GM19395 (cell line): ENCODE results near the gene KIRREL3.

ENCODE experiments used
- ATAC-seq: cut with Tn5 transposase; IDR thresholded peaks from one replicate; pipeline ENCODE4 v1.9.1; 2021; ENCODE audit warnings: mild to moderate bottlenecking, moderate library complexity; ENCODE audit not compliant: unreplicated experiment

Gene KIRREL3

DNA sequence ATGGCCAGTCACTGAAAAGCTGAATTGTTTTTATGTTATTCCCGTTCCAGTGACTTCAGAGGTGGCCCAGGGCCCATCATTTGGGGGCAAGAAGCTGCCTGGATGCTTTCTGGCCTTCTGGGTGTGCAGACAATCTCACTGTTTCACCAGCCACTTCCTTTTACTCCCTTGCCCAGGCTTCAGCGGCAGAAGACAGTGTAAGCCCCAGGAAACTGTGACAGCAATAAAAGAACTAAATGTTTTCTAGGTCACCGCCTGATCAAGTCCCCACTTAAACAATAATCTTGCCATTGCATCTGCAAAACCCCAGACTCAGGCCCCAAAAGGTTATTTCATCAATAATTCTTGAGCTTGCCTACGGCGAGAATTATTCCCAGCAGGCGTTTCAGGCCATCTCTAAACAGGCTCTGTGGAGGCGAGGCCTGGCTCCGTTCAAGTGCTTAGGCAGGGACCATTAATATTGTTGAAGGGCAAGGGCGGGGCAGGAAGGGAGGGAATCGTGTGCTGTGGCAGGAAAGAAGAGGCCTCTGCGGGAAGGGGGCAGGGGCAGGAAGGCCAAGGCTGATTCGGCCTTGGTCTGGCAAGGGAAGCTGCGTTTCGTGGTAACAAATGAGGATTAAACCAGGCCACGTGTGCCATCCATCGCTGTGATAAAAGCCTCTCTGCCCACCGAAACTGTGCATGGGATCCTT, 252.3 kb downstream of the KIRREL3 start:
- no peak for ATAC-seq

DNA sequence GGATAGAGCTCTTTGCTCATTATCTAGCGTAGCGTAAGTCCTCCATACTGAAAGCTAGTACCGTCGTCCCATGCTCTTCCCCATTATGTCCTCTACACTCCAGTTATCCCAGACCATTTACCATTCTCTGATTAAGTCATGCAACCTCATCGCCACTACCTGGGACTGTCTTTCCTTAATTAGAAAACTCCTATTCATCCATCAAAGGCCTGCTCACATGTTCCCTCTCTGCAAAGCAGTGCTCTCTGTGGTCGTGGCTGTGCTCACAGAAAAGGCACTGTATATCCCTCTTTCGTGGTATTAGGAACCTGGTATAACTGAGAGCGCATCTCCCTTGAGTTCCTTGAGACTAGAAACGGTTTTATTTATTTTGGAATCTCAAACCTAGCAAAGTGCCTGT, 253.3 kb downstream of the KIRREL3 start:
- ATAC-seq = no peak

DNA sequence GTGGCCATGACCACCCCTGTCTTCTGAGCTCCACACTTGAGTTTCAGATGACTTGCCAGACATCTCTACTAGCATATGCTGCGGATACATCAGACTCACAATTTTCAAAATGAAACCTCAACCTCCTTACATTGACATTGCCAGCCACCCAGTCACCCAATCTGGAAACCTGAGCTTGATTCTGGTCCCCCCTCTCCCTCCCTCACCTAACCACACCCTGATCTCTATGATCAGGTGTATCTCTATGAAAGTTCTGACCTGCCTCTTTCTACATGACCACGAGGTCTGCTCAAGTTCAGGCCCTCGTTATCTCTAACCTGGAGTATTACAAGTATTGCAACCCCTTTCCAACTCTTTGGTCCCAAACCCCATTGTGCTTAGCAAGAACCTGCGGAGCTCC, 254.1 kb downstream of the KIRREL3 start:
- ATAC-seq = no peak

DNA sequence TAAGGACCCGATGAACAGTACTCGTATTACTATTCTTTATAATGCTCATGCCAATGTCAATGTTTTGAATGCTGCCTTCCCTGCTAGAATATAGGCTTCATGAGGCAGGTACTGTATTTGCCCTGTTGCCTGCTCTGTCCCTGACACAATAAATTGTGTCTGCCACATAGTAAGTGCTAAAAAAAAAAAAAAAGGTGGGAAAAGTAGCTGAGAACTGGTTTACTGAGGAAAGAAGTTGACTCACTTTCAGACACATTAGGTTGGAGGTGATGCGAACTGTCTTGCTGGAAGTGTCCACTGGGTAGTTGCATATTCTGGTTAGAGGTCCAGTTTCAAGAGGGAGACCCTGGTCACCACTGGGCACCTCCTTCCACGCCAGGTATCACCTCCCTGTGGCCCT, 255.9 kb downstream of the KIRREL3 start:
- no peak for ATAC-seq

DNA sequence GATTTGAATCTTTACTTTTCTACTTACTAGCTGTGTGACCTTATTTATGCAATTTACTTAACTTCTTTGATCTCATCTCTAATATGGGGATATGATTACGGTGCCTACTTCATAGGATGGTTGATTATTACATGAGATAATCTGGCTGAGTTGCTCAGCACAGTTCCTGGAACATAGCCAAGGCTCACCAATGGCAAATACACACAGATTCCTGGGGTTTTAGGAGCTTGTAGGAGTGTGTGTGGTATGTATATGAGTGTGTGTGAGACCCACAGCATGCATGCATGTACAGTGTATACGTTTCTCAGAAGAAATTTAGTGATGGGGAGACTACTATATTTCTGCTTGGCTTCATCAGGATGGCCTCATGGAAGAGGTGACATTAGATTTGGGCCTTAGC, 256.9 kb downstream of the KIRREL3 start:
- ATAC-seq = no peak

DNA sequence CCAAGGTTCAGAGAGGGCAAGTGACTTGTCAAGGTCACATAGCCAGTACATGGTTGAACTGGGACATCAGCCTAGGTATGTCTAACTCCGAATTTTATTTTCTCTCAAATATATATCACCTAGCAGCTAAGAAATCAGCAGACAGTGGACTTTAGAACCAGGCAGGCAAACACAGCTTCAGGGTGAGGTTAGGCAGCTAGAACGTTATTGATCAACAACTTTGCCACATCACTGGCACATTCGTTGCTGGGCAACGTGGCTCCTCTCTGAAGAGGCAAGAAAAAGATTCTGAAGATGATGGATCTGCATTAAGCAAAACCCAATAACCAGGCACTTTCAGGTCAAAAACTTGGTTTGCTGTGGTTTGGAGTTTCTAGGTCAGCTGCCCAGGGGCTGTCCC, 258.0 kb downstream of the KIRREL3 start:
- no peak for ATAC-seq

DNA sequence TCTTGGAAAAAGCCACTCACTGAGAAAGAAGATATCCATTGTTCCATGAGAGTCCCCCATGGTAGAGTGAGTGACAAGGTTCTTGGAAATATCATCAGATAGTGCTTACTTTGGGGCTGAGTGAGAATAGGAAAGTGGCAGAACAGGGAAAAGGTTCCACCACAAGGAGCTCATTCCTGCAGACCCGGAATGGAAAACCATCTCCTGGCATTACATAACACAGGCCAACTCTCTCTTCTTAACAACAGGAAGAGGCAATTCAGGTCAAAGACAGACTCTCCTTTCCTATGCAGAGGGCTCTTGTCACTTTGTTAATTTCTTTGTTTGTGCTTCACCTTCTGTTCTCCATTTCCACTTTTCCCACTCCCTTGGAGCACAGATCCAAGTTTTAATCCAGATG, 259.7 kb downstream of the KIRREL3 start:
- no peak for ATAC-seq

DNA sequence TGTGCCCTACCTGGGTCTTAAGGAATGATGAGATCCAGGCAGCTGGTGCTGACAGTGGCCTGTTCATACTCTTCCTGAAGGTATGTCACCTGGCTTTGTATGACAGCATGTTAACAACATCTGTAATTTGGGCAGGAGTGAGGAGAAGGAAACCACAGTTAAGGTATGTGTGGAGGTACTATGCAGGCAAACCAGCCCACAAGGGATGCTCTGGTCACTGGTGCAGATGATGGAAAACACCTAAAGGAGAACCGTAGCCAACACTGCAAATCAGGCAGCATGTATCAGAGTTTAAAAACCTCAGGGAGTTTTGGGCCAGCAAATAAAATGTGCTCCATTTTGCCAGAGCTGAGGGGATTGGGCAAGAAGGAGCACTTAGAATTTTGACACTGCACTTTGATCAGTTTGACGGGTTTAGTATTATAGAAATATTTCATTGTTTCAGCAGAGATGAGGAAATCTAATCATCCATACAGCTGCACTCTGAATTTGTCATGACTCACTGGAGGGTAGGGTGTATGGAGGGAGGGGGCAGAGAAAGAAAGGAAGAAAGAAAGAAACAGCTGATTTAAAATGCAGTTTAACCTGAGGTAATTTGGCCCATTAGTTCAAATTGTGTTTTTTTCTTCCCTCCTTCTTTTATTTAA, 260.9 kb downstream of the KIRREL3 start:
- ATAC-seq = no peak

DNA sequence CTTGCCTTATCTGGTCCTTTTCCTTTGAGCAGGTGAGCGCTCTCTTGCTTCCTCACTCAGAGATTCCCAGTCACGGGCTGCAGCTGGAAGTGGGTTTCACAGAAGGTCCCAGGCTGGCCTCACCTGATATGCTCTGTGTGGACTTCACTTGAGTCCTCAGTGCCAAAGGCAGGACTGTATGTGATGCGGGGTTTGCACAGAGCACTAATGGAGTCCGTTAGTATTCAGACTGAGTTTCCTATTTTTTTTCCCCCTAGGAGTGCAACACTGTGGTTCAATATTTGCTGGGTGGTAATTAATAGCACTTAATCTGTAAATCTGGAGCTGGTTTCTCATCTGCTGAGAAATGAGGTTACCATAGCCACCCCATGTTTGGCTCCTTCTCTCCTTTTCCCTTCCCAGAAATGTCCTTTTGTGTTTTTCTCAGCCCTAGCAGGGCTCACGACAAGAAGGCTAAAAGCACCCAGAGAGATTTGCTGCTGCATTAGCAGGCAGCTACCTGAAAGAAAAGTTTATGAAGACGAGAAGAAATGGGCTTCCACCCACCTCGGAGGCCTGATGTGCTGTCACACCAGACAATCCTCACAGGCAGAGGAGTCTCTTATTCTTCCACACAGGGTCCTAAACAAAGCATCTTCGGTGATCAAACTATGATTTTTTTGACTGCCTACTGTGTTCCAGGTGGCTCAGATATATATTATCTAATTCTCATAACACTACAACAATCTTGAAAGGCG, 262.1 kb downstream of the KIRREL3 start:
- no peak for ATAC-seq

DNA sequence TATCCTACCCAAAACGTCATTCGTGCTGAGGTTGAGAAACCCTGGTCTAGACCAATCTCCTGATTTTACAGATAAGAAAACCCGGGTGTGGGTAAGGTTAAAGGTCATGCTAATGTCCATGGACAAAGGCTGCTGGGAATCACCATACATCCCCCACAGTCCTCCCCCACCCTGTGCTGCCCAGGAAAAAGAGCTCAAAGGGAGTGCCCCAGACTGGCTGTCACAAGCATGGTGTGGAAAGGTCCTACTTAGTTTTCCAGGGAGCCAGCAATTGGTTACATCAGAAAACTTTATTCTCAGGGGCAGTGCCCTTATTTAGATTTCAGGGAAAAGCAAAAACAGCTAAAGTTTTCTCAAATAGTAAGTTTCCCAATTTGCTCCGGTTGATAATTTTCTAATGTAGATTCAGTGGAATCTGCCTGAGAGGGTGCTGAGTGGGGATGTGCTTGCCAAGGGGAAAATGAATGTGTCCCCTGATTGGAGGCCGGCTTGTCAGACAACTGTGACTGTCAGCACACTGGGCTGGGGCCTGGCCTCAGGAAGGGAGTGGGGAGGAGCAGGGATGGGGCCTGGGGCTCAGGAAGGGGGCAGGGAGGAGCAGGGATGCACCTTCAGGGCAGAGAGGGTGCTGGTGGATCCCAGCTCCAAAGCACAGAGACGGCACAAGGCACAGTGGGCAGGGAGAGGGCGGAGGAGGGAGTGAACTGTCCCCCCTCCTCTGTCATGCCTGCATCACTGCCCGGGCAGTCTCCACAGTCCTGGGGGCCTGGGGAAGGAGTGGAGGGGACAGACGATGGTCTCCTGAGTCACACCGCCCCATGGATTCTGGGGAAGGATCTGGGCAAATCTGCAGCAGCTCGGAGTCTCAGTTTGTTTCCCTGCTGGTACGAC, 263.6 kb downstream of the KIRREL3 start:
- no peak for ATAC-seq

DNA sequence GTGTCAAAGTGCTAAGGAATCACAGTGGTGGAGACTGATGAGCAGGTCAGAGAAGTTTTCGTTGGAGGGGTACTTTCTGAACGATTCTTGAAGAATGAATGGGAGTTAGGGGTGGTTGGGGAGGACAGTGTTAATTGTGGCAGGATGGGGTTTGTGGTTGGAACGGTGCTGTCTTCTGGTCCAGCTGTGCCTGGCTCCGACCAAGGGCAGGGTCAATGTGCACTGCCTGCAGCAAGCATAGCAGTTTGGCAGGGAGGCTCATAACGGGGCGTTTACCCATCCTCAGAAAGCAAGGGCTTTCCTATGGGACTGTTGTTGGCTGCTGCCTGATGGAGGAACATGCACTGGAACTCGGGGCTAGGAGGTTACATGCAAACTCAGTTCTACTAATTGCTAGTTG, 265.8 kb downstream of the KIRREL3 start:
- ATAC-seq = no peak

DNA sequence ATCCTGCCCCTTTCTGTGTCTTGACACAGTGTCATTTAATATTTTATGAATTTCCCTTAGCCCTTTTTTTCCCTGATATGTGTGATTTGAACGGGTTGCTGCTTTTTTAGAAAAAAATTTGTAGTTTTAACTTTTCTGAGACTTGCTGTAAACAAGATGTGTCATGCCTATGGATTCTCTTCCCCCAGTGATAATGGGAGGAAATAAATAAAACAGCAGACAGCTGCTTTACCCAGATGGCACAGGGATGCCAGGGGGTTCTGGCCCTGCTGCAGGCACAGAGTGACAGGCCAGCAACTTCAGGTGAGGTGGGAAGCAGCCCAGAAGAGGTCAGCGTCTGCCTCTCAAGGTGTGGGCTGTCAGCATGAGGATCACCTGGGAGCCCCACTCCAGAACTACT, 266.9 kb downstream of the KIRREL3 start:
- no peak for ATAC-seq

DNA sequence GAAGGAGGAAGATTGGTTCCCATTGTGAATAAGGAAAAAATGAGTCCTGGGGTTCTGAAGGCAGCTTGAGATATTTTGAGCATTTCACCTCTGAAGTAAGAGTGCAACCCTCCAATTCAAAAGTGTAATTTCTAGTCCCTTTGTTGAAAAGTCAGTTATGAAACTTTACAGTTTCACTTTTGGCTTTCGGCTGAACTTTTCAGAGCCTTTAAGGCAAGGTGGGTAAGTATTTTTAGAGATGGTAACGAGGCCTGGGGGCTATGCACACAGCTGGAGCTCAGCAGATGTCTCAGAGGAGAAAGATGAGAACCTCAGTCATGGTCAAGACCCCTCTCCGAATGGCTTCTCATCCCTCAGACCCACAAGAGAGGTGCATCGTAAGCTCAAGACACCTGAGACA, 267.6 kb downstream of the KIRREL3 start:
- ATAC-seq = peak; percentile 92

DNA sequence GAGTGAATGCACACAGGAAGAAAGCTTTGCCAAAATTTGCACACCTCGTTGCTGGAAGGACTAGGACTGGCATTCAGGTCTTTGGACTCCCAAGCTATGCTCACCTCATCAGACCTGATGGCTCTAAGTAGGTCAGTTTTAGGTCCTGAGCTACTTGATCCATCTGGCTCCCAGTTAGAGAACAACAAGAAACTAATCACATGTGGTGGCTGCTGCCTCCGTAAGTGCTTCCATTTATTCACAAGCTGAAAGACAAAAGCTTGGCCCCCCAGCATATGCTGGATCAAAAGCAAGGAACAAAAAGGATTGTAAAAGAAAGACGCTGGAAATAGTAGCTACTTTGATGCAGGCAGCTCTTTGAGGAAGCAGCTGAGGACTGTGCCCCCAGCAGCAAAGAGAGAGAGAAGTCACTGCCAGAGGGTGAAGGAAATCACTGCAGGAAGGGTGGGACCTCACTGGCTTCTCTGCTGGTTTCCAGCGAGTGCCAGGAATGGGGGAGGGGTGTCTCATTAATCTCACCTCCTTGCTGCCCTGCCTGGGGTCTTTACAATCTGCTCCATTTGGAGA, 268.9 kb downstream of the KIRREL3 start:
- ATAC-seq = no peak

DNA sequence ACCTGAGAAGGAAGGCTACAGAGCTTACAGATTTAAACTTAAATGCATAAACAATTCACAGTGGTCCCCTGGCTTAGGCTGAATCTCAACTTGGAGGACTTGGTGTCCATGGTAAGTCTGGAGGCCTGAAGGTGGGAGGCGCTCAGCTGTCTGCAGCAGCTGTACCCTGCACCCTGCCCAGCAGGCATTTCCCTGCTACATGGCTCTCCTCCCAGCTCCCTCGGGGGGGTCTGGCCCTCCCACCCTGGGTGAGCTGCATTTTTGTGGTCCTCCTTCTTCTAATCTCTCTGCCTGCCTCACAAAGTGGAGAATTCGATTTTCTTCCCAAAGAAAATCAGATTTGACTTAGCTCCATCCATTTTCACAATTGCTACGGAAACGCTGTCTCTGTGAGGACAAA, 273.2 kb downstream of the KIRREL3 start:
- ATAC-seq = no peak

DNA sequence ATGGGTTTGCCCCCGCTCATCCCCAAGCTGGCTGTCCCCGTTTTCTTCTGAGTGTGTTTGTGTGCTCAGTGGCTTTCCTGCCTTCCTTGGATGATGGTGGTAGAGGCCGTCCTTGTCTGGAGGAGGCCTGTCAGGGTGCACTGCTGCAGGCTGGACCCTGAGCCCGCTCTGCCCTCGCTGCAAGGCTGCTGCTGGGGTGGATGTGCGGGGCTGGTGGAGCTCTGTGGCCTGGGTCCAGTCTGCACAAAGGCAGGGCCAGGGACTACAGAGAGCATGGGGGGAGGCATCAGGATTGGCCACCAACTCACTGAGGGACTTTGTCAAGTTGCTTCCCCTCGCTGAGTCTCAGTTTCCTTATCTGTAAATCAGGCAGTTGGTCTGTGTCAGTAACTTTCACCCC, 275.0 kb downstream of the KIRREL3 start:
- ATAC-seq = no peak

DNA sequence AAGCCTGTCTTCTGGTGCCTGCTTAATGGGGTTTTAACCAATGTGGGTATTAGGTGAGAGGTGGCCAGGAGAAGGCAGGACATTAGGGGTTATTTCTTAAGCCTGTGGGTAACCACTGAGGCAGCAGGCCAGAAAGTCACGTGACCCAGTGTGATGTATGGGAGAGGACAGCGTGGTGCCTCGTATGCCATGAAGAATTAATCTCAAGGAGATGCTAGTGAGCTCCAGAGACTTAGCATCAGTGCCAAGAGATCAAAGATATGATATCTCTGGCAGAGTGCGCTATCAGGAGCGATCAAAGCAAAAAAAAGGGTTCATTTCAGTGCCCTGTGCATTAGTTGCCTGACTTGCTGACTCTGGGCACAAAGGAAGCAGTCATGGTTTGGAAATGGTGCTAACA, 275.5 kb downstream of the KIRREL3 start:
- ATAC-seq = no peak

DNA sequence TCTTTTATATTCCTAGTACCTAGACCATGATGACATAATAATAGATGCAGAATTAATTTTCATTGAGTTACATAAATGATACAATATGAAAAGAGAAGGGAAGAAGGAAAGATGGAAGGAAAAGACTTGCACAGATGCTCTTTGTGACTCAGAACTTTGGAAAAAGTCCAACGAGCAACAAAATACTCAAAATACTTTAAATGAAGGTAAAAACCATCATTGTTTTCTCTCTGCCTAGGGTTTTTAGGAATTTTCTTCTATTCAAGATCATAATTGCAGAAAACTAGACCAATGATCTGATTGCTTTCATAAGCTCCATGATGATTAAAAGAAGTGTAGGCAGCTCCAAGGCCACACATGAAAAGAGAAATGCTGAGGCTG, 276.9 kb downstream of the KIRREL3 start:
- ATAC-seq = no peak

DNA sequence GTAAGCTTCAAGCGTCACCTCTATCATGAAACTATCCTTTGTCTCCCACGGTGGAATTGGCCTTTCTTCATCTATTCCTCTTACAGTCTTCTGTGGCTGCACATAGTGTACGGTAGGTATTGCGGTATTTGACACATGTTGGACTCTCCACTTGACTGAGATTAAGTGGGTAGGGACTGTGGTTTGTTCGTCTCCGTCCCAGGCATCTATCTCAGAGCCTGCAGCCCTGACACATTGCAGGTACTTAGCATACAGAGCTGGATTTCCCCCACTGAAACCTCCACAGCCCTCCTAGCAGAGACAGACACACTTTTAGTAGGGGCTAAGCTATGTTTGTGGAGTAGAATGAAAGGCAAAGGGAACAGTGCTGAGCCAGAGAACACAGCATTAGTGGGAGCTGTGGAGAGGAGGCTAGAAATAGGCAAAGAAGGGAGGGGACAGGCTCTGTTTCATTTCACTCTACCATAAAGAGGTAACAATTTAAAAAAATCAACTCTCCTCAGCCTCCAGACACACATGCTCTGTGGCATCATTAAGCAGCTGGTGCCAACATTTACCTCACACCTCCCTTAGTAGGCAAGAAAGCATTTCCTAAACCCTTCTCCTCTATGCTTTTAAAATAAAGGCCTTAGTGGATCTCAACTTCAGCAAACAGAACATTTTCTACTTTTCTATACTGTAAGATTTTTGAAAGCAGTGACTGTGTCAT, 277.5 kb downstream of the KIRREL3 start:
- ATAC-seq = no peak

DNA sequence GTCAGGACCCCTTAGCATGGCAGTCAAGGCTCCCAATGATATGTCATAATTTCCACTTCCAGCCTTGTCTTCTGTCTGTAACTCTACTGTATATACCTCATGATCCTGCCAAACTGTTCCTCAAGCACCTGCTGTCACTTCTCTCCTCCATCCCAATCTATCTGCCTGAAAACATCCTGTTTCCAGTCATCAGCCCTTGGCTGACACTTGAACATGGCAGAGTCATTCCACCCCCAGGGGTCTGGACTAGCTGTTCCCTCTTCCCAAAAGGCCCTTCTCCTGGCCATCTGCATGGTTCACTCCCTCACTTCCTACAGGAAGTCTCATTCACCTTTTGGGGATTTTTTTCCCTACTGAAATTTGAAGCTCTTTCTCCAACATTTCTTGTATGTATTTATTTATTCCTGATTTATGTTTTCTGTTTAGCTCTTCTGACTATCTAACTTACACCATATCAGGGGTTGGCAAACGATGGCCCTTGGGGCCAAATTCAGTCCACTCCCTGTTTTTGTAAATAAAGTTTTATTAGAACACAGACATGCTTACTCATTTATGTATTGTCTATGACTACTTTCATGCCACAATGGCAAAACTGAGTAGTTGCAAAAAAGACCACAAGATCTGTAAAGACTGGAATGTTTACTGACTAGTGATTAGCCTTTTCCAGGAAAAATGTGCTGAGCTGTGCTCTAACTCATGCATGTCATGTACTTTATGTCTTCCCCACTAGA, 278.4 kb downstream of the KIRREL3 start:
- ATAC-seq = no peak
